Measurements from ENCODE around the gene MRFAP1L1.
A peak's percentile ranks its signal among the peaks of the same experiment; 100 is the strongest.
"Not testable (repeated sequence)": the region's sequence is repeated elsewhere in the genome, so short reads cannot be mapped to it uniquely, and the experiment has no call there.

Gene MRFAP1L1

GRCh38 chr4:6674500-6675149 lies 35.0 kb downstream of the MRFAP1L1 start:
- Mint-ChIP-seq H3K36me3 (peaks cover 25% of the 10 kb centered on the region), H3K4me1 (ENCODE audit: low read depth) (peaks cover 52% of the 10 kb centered on the region), H3K27me3 (no peaks in the 10 kb centered on the region), H3K9me3 (ENCODE audit: low read depth) (no peaks in the 10 kb centered on the region), H3K27ac (peak overlapping the region; percentile 97), H3K4me3 (peak overlapping the region; percentile 98)

DNA sequence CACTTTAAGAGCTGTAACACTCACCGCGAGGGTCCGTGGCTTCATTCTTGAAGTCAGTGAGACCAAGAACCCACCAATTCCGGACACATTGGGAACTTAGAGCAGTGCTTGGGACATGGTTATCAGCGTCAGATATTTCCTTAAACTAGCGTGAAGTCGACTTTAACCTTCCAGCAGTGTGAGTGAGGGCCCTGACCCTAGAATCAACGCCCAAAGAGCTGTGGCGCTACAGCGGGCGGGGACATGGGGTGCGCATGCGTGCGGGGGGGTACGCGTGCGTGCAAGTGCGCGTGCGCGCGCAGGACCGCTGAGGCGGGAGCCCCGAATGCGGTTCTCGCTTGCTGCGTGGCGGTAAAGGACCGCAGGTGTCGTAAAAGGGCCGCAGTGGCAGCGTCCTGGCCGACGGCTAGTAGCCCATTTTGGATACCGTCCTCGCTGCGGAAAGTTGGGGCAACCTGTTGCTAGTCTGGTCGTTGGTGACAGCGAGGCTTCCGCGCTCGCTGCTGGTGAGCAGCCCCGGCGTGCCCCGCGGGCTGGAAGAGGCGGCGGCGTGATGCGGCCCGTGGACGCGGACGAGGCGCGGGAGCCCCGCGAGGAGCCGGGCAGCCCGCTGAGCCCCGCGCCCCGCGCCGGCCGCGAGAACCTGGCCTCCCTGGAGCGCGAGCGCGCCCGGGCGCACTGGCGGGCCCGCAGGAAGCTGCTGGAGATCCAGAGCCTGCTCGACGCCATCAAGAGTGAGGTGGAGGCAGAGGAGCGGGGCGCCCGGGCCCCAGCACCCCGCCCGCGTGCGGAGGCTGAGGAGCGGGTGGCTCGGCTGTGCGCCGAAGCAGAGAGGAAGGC lies 35.8 kb downstream of the MRFAP1L1 start:
- H3K9me3 Mint-ChIP-seq (ENCODE audit: low read depth): no peaks in the 10 kb centered on the region
- no peaks in the 10 kb centered on the region for H3K27me3 Mint-ChIP-seq
- peak overlapping the region; percentile 98 for H3K4me3 Mint-ChIP-seq
- peaks cover 50% of the 10 kb centered on the region for H3K4me1 Mint-ChIP-seq (ENCODE audit: low read depth)
- peaks cover 22% of the 10 kb centered on the region for H3K36me3 Mint-ChIP-seq
- H3K27ac Mint-ChIP-seq: peak overlapping the region; percentile 98

DNA sequence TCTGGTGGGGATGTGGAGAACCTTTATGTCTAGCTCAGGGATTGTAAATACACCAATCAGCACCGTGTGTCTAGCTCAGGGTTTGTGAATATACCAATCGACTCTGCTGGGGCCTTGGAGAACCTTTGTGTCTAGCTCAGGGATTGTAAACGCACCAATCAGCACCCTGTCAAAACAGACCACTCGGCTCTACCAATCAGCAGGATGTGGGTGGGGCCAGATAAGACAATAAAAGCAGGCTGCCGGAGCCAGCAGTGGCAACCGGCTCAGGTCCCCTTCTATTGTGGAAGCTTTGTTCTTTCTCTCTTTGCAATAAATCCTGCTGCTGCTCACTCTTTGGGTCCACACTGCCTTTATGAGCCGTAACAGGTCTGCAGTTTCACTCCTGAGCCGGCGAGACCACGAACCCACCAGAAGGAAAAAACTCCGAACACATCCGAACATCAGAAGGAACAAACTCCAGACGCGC lies 36.4 kb downstream of the MRFAP1L1 start:
- H3K4me3 Mint-ChIP-seq: peak overlapping the region; percentile 98
- not testable (repeated sequence) for H3K27me3 Mint-ChIP-seq; H3K9me3 Mint-ChIP-seq (ENCODE audit: low read depth)
- peaks cover 43% of the 10 kb centered on the region for H3K4me1 Mint-ChIP-seq (ENCODE audit: low read depth)
- peaks cover 22% of the 10 kb centered on the region for H3K36me3 Mint-ChIP-seq
- peak overlapping the region; percentile 98 for H3K27ac Mint-ChIP-seq

- Mint-ChIP-seq H3K36me3 (peaks cover 22% of the 10 kb centered on the region), H3K4me1 (ENCODE audit: low read depth) (peaks cover 40% of the 10 kb centered on the region)
- H3K27me3 Mint-ChIP-seq; H3K4me3 Mint-ChIP-seq; H3K9me3 Mint-ChIP-seq (ENCODE audit: low read depth); H3K27ac Mint-ChIP-seq: not testable (repeated sequence)
Observed at GRCh38 chr4:6672541-6673190, 37.0 kb downstream of the MRFAP1L1 start.

DNA sequence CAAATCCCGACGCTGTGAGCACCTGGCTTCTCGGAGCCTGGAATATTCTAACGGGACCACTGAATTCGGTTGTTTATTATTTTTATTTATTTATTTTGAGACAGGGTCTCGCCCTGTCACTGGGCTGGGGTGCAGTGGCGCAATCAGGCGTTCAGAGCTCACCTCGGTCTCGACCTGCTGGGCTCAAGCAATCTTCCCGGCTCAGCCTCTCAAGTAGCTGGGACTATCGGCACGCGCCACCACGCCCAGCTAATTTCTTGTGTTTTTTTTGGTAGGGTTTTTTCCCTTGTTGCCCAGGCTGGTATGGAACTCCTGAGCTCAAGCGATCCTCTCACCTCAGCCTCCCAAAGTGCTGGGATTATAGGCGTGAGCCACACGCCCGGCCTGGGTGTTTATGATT lies 37.5 kb downstream of the MRFAP1L1 start:
- Mint-ChIP-seq H3K27ac (no peak overlapping the region), H3K4me1 (ENCODE audit: low read depth) (peaks cover 35% of the 10 kb centered on the region), H3K36me3 (peaks cover 19% of the 10 kb centered on the region), H3K9me3 (ENCODE audit: low read depth) (no peaks in the 10 kb centered on the region), H3K27me3 (no peaks in the 10 kb centered on the region), H3K4me3 (no peak overlapping the region)

DNA sequence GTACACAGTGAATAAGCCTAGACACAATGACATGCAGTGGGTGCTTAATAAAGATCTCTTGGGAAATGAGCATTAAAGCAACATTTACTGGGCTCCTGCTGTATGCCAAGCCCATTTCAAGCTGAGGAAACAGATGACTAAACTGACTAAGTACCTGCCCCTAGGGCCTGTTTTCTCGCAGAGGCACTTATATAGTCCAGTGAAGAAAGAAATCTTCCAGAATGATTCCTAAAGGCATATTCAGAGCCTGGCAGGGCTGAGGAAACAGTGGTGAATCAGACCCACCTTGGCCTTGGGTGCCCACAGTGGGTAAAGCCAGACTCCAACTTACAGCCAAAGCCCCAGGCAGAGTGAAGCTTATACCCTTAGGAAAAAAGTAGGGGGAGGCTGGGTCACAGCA lies 38.0 kb downstream of the MRFAP1L1 start:
- H3K4me1 Mint-ChIP-seq (ENCODE audit: low read depth): peaks cover 30% of the 10 kb centered on the region
- no peak overlapping the region for H3K4me3 Mint-ChIP-seq
- H3K9me3 Mint-ChIP-seq (ENCODE audit: low read depth): no peaks in the 10 kb centered on the region
- H3K27me3 Mint-ChIP-seq: no peaks in the 10 kb centered on the region
- H3K36me3 Mint-ChIP-seq: peaks cover 17% of the 10 kb centered on the region
- no peak overlapping the region for H3K27ac Mint-ChIP-seq

DNA sequence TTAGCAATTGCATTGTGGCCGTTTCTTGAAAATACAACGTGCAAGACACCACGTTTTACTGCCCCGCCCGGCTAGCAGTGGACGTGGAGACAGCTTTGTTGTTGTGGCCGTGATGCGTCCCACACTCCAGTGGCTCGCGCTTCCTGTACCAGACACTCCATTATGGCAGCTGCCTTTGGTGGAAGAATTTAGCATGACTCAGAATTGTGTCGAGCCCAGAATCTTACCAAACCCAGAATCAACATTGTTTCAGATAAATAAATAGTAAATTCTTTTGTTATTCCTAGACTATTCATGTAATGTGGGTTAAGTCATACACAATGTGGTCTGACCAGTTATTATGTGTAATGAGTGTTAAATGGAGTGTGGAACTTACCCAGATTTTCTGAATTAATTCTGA lies 41.3 kb downstream of the MRFAP1L1 start:
- Mint-ChIP-seq H3K9me3 (ENCODE audit: low read depth) (no peaks in the 10 kb centered on the region), H3K36me3 (peaks cover 3% of the 10 kb centered on the region), H3K4me3 (no peak overlapping the region)

GRCh38 chr4:6665320-6665654 lies 44.4 kb downstream of the MRFAP1L1 start:
- no peaks in the 10 kb centered on the region for H3K27me3 Mint-ChIP-seq
- H3K27ac Mint-ChIP-seq: no peak overlapping the region
- no peak overlapping the region for H3K4me3 Mint-ChIP-seq
- no peaks in the 10 kb centered on the region for H3K9me3 Mint-ChIP-seq (ENCODE audit: low read depth)
- no peaks in the 10 kb centered on the region for H3K36me3 Mint-ChIP-seq
- H3K4me1 Mint-ChIP-seq (ENCODE audit: low read depth): no peaks in the 10 kb centered on the region

More for the DNA sequence above, 41.3 kb downstream of the MRFAP1L1 start:
- no peak overlapping the region for H3K27ac Mint-ChIP-seq
- H3K27me3 Mint-ChIP-seq: no peaks in the 10 kb centered on the region
- peaks cover 7% of the 10 kb centered on the region for H3K4me1 Mint-ChIP-seq (ENCODE audit: low read depth)

- H3K27ac Mint-ChIP-seq: no peak overlapping the region
- H3K9me3 Mint-ChIP-seq (ENCODE audit: low read depth): no peaks in the 10 kb centered on the region
- peaks cover 4% of the 10 kb centered on the region for H3K4me1 Mint-ChIP-seq (ENCODE audit: low read depth)
- no peaks in the 10 kb centered on the region for H3K27me3 Mint-ChIP-seq
- H3K36me3 Mint-ChIP-seq: no peaks in the 10 kb centered on the region
- H3K4me3 Mint-ChIP-seq: peak overlapping the region; percentile 38
Observed at GRCh38 chr4:6663596-6664393, 45.9 kb downstream of the MRFAP1L1 start.

DNA sequence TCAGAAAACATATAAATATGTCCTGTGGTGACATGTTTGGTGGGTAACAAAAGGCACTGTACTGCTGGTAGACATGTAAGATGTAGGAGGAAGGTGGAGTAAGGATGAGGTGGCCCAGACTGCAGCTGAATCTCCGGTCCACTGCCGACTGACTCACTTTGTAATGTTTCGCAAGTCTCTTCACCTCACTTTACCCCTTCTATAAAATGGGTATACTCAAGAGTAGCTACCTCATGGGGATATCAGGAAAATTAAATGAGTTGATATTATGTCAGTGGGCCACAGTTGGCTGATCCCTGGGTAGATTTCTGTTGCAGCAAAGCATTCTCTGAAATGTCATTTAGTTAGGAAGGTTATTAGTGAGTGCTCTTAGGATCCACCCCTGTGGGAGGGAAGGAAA lies 47.1 kb downstream of the MRFAP1L1 start:
- Mint-ChIP-seq H3K36me3 (no peaks in the 10 kb centered on the region), H3K27ac (no peak overlapping the region), H3K9me3 (ENCODE audit: low read depth) (no peaks in the 10 kb centered on the region), H3K4me3 (no peak overlapping the region), H3K4me1 (ENCODE audit: low read depth) (peaks cover 7% of the 10 kb centered on the region), H3K27me3 (no peaks in the 10 kb centered on the region)

- no peak overlapping the region for H3K27ac Mint-ChIP-seq
- H3K36me3 Mint-ChIP-seq: no peaks in the 10 kb centered on the region
- no peaks in the 10 kb centered on the region for H3K27me3 Mint-ChIP-seq
- H3K9me3 Mint-ChIP-seq (ENCODE audit: low read depth): no peaks in the 10 kb centered on the region
- H3K4me3 Mint-ChIP-seq: no peak overlapping the region
- peaks cover 8% of the 10 kb centered on the region for H3K4me1 Mint-ChIP-seq (ENCODE audit: low read depth)
Observed at GRCh38 chr4:6660430-6660829, 49.2 kb downstream of the MRFAP1L1 start.

- Mint-ChIP-seq H3K9me3 (ENCODE audit: low read depth) (no peaks in the 10 kb centered on the region), H3K36me3 (no peaks in the 10 kb centered on the region), H3K4me1 (ENCODE audit: low read depth) (peaks cover 8% of the 10 kb centered on the region), H3K27ac (no peak overlapping the region), H3K27me3 (no peaks in the 10 kb centered on the region), H3K4me3 (no peak overlapping the region)
Observed at GRCh38 chr4:6659897-6660296, 49.8 kb downstream of the MRFAP1L1 start.

- no peaks in the 10 kb centered on the region for H3K36me3 Mint-ChIP-seq
Observed at GRCh38 chr4:6658597-6659075, 51.0 kb downstream of the MRFAP1L1 start.

GRCh38 chr4:6658209-6658595 lies 51.5 kb downstream of the MRFAP1L1 start:
- no peaks in the 10 kb centered on the region for H3K36me3 Mint-ChIP-seq
- no peaks in the 10 kb centered on the region for H3K9me3 Mint-ChIP-seq (ENCODE audit: low read depth)
- H3K4me1 Mint-ChIP-seq (ENCODE audit: low read depth): peaks cover 8% of the 10 kb centered on the region
- H3K27ac Mint-ChIP-seq: no peak overlapping the region
- peak overlapping the region; percentile 79 for H3K4me3 Mint-ChIP-seq
- H3K27me3 Mint-ChIP-seq: no peaks in the 10 kb centered on the region

More at GRCh38 chr4:6658597-6659075, 51.0 kb downstream of the MRFAP1L1 start:
- H3K4me1 Mint-ChIP-seq (ENCODE audit: low read depth): peaks cover 8% of the 10 kb centered on the region
- H3K27me3 Mint-ChIP-seq: no peaks in the 10 kb centered on the region
- H3K27ac Mint-ChIP-seq: no peak overlapping the region
- no peaks in the 10 kb centered on the region for H3K9me3 Mint-ChIP-seq (ENCODE audit: low read depth)
- peak overlapping the region; percentile 79 for H3K4me3 Mint-ChIP-seq
